Activated CD8-positive, alpha-beta memory T cell treated with anti-CD3 and anti-CD28 coated beads for 1 hour (primary cell): ENCODE results near the gene TDRD12.
"Not testable (repeated sequence)": the region's sequence is repeated elsewhere in the genome, so short reads cannot be mapped to it uniquely, and the experiment has no call there.

ENCODE experiments used
- DNase-seq, 2 donors: peaks; one replicate each; pipeline ENCODE4 v3.0.0-alpha.2; 2020; ENCODE audit warnings: low read depth in 1 of 2; ENCODE audit errors: extremely low read depth in 1 of 2

The TDRD12 gene

DNA sequence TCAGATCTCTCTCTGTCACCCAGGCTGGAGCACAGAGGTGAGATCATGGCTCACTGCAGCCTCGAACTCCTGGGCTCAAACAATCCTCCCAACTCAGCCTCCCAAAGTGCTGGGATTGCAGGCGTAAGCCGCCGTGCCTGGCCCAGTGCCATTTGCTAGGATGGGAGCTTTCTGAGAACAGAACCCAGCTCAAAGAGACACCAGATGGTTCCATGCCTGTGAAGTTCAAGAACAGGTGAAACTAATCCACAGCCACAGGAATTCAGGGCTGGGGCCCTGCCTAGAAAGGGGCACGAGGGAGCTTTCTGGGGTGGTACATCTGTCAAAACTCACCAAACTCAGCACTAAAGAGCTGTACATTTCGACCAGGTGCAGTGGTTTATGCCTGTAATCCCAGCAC, 145.8 kb downstream of the TDRD12 start:
- no peak for DNase-seq

GRCh38 chr19:32866061-32866460, 146.5 kb downstream of the TDRD12 start:
- no peak for DNase-seq

- DNase-seq = no peak
These were observed 147.1 kb downstream of the TDRD12 start for GRCh38 chr19:32866564-32867265.

DNA sequence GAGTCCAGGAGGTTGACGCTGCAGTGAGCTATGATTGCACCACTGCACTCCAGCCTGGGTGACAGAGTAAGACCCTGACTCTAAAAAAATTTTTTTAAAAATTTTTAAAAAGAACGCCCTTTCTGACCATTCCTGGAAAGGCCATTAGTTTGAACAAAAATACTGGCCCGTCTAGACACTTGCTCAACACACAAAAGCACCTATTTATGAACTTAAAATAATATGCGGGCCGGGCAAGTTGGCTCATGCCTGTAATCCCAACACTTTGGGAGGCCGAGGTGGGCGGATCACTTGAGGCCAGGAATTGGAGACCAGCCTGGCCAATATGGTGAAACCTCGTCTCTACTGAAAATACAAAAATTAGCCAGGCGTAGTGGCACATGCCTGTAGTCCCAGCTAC, 147.9 kb downstream of the TDRD12 start:
- not testable (repeated sequence) for DNase-seq

DNA sequence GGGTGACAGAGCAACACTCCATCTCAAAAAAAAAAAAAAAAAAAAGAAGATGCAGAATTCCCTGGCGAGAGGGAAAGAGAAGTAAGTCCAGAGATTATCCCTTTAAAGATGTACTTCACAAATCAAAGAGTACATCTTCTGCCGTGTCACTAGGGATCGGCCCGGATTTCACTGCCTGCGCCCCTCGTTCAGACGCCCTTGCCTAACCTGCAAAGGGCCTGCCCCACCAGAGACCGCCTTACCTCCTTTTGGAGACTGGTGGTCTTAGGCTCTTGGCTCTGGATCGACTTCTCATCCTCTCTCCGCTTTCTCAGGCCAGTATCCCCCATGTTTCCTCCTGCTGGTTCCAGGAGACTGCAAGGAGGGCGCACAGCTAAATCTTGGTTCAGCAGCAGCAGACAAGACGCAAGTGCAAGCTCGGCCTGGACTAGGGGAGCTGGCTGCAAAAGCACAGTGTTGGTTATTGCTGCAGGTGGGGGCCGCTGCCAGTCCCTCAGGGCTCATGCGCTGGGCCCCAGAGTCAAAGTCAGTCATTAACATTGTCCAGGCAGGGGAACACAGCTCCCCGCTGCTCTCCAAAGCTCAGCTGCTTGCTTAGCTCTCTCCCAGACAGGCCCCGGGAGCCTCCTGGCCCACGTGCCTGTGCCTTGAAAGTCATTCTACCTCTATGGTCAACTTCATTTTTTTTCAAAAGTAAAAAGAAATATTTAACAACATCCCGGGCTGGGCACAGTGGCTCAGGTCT, 148.8 kb downstream of the TDRD12 start:
- no peak for DNase-seq

GRCh38 chr19:32869369-32869965, 149.9 kb downstream of the TDRD12 start, which contains the start of gene SLC7A9:
Gene SLC7A9, minus strand, starts transcription at chr19:32869767. Its CDS starts 1,233 bp downstream, at chr19:32868534.
- no peak for DNase-seq

DNA sequence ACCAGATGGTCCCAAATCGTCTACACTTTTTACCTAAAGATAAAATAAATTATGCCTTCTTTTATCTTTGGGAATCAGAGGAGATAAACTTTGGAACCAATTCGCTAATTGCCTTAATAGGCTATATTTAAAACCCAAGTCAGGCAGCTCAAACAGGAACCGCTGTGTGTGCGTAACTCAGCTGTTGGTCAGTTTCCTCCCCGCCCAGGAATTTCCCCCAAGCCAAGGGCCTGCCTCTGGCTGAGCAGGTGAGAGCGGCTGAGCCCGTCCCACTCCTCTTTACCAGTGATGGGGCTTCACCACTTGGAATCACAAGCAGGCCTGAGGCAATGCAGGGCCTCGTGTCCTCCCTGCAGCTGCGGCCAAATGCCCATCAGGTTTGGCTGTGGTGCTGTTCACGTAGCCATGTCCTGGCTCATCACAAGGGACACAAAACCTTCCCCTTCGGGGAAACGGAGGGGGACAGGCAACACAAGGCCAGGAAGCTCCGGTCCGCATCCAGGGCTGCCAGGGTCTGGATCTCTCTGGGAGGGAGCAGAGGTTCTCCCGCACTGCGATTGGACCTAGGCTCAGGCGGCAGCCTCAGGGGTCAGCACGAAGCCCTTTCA, 150.5 kb downstream of the TDRD12 start:
- no peak for DNase-seq

GRCh38 chr19:32870981-32871451, 151.4 kb downstream of the TDRD12 start:
- no peak for DNase-seq

GRCh38 chr19:32872391-32872790, 152.8 kb downstream of the TDRD12 start:
- no peak for DNase-seq

GRCh38 chr19:32873247-32873959, 153.8 kb downstream of the TDRD12 start:
- DNase-seq = no peak

- no peak for DNase-seq
These were observed 155.0 kb downstream of the TDRD12 start for GRCh38 chr19:32874605-32875004.

GRCh38 chr19:32875428-32875827, 155.9 kb downstream of the TDRD12 start:
- no peak for DNase-seq

GRCh38 chr19:32876236-32876918, 156.8 kb downstream of the TDRD12 start:
- no peak for DNase-seq

- no peak for DNase-seq
These were observed 157.3 kb downstream of the TDRD12 start for GRCh38 chr19:32876919-32877285.
